ENCODE results near the gene RBM14. TPM values are rescaled to one million over a fixed set of nuclear protein-coding genes. Genes with fewer than 3 reads are reported as not detected.

Gene RBM14
- total and polyA plus RNA-seq, 10 of the 15 experiments (the other 5 are each of a cell fraction or from before 2014, with no cell fraction given) = 5.4 to 140 (median 44.5) TPM

GRCh38 chr11:66592457-66593302 is 23.8 kb upstream of the RBM14 start, which contains the start of the genes CCDC87 and CCS (continued):
- TF ChIP-seq ZNF274 (IDR thresholded peaks at IDR 0.05; ENCODE audit: insufficient read depth, insufficient read length) (no peak), BCL3 (IDR thresholded peaks at IDR 0.05; ENCODE audit: borderline replicate concordance, insufficient read depth, low read depth, low read length, poor library complexity, severe bottlenecking) (no peak), YBX1 (IDR thresholded peaks at IDR 0.05) (no peak), MTA2 (IDR thresholded peaks at IDR 0.05; ENCODE audit: low read depth) (no peak), POLR2AphosphoS2 (IDR thresholded peaks at IDR 0.05; ENCODE audit: low read depth, low read length) (peak; percentile 93), SIN3A (IDR thresholded peaks at IDR 0.05; ENCODE audit: low read depth, low read length) (peak; percentile 81; the same call in 1 of the 2 replicates), MXI1 (IDR thresholded peaks at IDR 0.05; ENCODE audit: low read depth, low read length) (peak; percentile 90), NFXL1 (IDR thresholded peaks at IDR 0.05; ENCODE audit: borderline replicate concordance) (no peak), RBBP5 (conservative IDR thresholded peaks at IDR 0.05) (no peak), PKNOX1 (IDR thresholded peaks at IDR 0.05) (peak; percentile 56; the same call in 1 of the 2 replicates), NFYA (IDR thresholded peaks at IDR 0.05; ENCODE audit: borderline replicate concordance, low read depth, low read length) (no peak), BCL11A (IDR thresholded peaks at IDR 0.05; ENCODE audit: low read depth, low read length) (no peak), IRF5 (IDR thresholded peaks at IDR 0.05; ENCODE audit: borderline replicate concordance) (no peak), ZBTB33 (IDR thresholded peaks at IDR 0.05) (peak; percentile 48; the same call in 1 of the 2 replicates), SUPT20H (IDR thresholded peaks at IDR 0.05; ENCODE audit: borderline replicate concordance, control insufficient read depth, low read depth, low read length) (no peak), NR2C1 (IDR thresholded peaks at IDR 0.05) (no peak), USF1 (IDR thresholded peaks at IDR 0.05; ENCODE audit: borderline replicate concordance, extremely low read length, insufficient read depth, low read depth, low read length) (no peak), ZNF622 (IDR thresholded peaks at IDR 0.05) (no peak), EGR1 (IDR thresholded peaks at IDR 0.05; ENCODE audit: borderline replicate concordance in 1 of 2, low read depth in 2 of 2, low read length in 2 of 2) (no peak), HSF1 (IDR thresholded peaks at IDR 0.05; ENCODE audit: low read depth, low read length) (no peak)
